Gastrocnemius medialis (tissue), 4 donors: ENCODE data around the gene ZEB1.

ENCODE experiments used
- CTCF ChIP-seq, 5 experiments: fragments of 450-650 bp in 3 of 5; fragments of 200-600 bp in 2 of 5; sonication (generic) in 2 of 5; IDR thresholded peaks in 4 of 5; conservative IDR thresholded peaks in 1 of 5; 1 replicate in 4 of 5; 2 replicates in 1 of 5; pipeline ENCODE4 v1.5.1; 2016 to 2019; ENCODE audit warnings: antibody characterized with exemption in 5 of 5, mild to moderate bottlenecking in 3 of 5, moderate library complexity in 3 of 5
- POLR2A ChIP-seq, 2 donors: fragments of 450-650 bp; IDR thresholded peaks; one replicate each; pipeline ENCODE4 v1.6.1; 2017; ENCODE audit warnings: antibody characterized with exemption in 2 of 2, mild to moderate bottlenecking in 2 of 2, moderate library complexity in 2 of 2

GRCh38 chr10:31490858-31491504 lies 172.0 kb downstream of the ZEB1 start:
- TF ChIP-seq CTCF (IDR thresholded peaks at IDR 0.05 in 4 of 5, conservative IDR thresholded peaks at IDR 0.05 in 1 of 5) (peak; percentile 50 to 66 (median 60)), POLR2A (IDR thresholded peaks at IDR 0.05) (no peak)
